Neural cell (in vitro differentiated cells): ENCODE results near the gene PSMA7.

Source experiments
- CTCF ChIP-seq: fragments of 450-650 bp; IDR thresholded peaks from 2 replicates; pipeline ENCODE4 v1.5.1; 2014; ENCODE audit warnings: antibody characterized with exemption, mild to moderate bottlenecking, moderate library complexity; ENCODE audit not compliant: poor library complexity, severe bottlenecking
- EP300 ChIP-seq: fragments of 450-650 bp; conservative IDR thresholded peaks from 2 replicates; pipeline ENCODE4 v1.6.1; 2014; ENCODE audit warnings: antibody characterized with exemption, mild to moderate bottlenecking, moderate library complexity; ENCODE audit not compliant: poor library complexity, severe bottlenecking
- EZH2 ChIP-seq: fragments of 200-600, 300-800 bp; shearing (Covaris generic), sonication (generic); IDR thresholded peaks from 2 replicates; pipeline ENCODE4 v1.6.1; 2014; ENCODE audit warnings: antibody characterized with exemption, low read length, borderline replicate concordance, mild to moderate bottlenecking; ENCODE audit not compliant: insufficient read depth, poor library complexity, severe bottlenecking
- MXI1 ChIP-seq: fragments of 450-650 bp; conservative IDR thresholded peaks from 2 replicates; pipeline ENCODE4 v1.6.1; 2014; ENCODE audit warnings: antibody characterized with exemption, mild to moderate bottlenecking; ENCODE audit not compliant: poor library complexity, severe bottlenecking
- POLR2AphosphoS5 ChIP-seq: IDR thresholded peaks from 2 replicates; pipeline ENCODE4 v1.6.1; 2012
- RAD21 ChIP-seq: fragments of 450-650 bp; conservative IDR thresholded peaks from 2 replicates; pipeline ENCODE4 v1.6.1; 2014; ENCODE audit warnings: antibody characterized with exemption, mild to moderate bottlenecking, moderate library complexity
- REST ChIP-seq: IDR thresholded peaks from 2 replicates; pipeline ENCODE4 v1.6.1; 2012; ENCODE audit warnings: borderline replicate concordance
- SMC3 ChIP-seq: fragments of 450-650 bp; conservative IDR thresholded peaks from 2 replicates; pipeline ENCODE4 v1.6.1; 2014; ENCODE audit warnings: antibody characterized with exemption, mild to moderate bottlenecking, moderate library complexity; ENCODE audit not compliant: poor library complexity
- TAF1 ChIP-seq: IDR thresholded peaks from 2 replicates; pipeline ENCODE4 v1.6.1; 2012; ENCODE audit warnings: low read depth

- TF ChIP-seq CTCF (no peak), TAF1 (no peak), MXI1 (no peak), EZH2 (no peak), REST (no peak), EP300 (no peak), POLR2AphosphoS5 (no peak), RAD21 (no peak), SMC3 (no peak)
Observed at GRCh38 chr20:62163986-62164762, 21.0 kb upstream of the PSMA7 start.
